Measurements from ENCODE around the gene RIN3. TPM values are rescaled to one million over a fixed set of nuclear protein-coding genes. Genes with fewer than 3 reads are reported as not detected.

RIN3 gene
- total RNA-seq, 1 donor from 2014 or later, result under 0.01 TPM

- FAIRE-seq (no peak), DNase-seq (ENCODE audit: low spot score in 2 of 2) (no peak)
Measured at GRCh38 chr14:92615451-92615850, 101.9 kb downstream of the RIN3 start.

- DNase-seq (ENCODE audit: low spot score in 2 of 2) (no peak), FAIRE-seq (no peak)
Measured at GRCh38 chr14:92616178-92616577, 102.6 kb downstream of the RIN3 start.

GRCh38 chr14:92617581-92617980 is 104.0 kb downstream of the RIN3 start:
- DNase-seq (ENCODE audit: low spot score in 2 of 2) (no peak), FAIRE-seq (no peak)

- DNase-seq (ENCODE audit: low spot score in 2 of 2) (no peak), FAIRE-seq (no peak)
Measured at GRCh38 chr14:92619671-92620456, 106.3 kb downstream of the RIN3 start.

- DNase-seq (ENCODE audit: low spot score in 2 of 2), result no peak
- FAIRE-seq, result no peak
Measured at GRCh38 chr14:92622311-92622710, 108.7 kb downstream of the RIN3 start.

GRCh38 chr14:92624764-92625163 is 111.2 kb downstream of the RIN3 start:
- DNase-seq (ENCODE audit: low spot score in 2 of 2), result no peak
- no peak for FAIRE-seq

GRCh38 chr14:92625213-92625612 is 111.6 kb downstream of the RIN3 start:
- no peak for FAIRE-seq

GRCh38 chr14:92626041-92626440 is 112.5 kb downstream of the RIN3 start:
- no peak for FAIRE-seq

More at GRCh38 chr14:92625213-92625612, 111.6 kb downstream of the RIN3 start:
- no peak for DNase-seq (ENCODE audit: low spot score in 2 of 2)

GRCh38 chr14:92627707-92628215 is 114.2 kb downstream of the RIN3 start:
- DNase-seq (ENCODE audit: low spot score in 2 of 2) (no peak), FAIRE-seq (no peak)

More at GRCh38 chr14:92626041-92626440, 112.5 kb downstream of the RIN3 start:
- DNase-seq (ENCODE audit: low spot score in 2 of 2), result no peak

GRCh38 chr14:92628636-92629035 is 115.1 kb downstream of the RIN3 start:
- FAIRE-seq (no peak), DNase-seq (ENCODE audit: low spot score in 2 of 2) (no peak)

- no peak for DNase-seq (ENCODE audit: low spot score in 2 of 2)
- no peak for FAIRE-seq
Measured at GRCh38 chr14:92630367-92630766, 116.8 kb downstream of the RIN3 start.

GRCh38 chr14:92631098-92631497 is 117.5 kb downstream of the RIN3 start:
- FAIRE-seq (no peak), DNase-seq (ENCODE audit: low spot score in 2 of 2) (no peak)

GRCh38 chr14:92632546-92633273 is 119.1 kb downstream of the RIN3 start:
- DNase-seq (ENCODE audit: low spot score in 2 of 2) (no peak), FAIRE-seq (no peak)

- FAIRE-seq (no peak), DNase-seq (ENCODE audit: low spot score in 2 of 2) (no peak)
Measured at GRCh38 chr14:92633274-92633616, 119.7 kb downstream of the RIN3 start.

- FAIRE-seq, result no peak
Measured at GRCh38 chr14:92633724-92634123, 120.1 kb downstream of the RIN3 start.

GRCh38 chr14:92635031-92635430 is 121.5 kb downstream of the RIN3 start:
- FAIRE-seq, result no peak
- no peak for DNase-seq (ENCODE audit: low spot score in 2 of 2)

More at GRCh38 chr14:92633724-92634123, 120.1 kb downstream of the RIN3 start:
- no peak for DNase-seq (ENCODE audit: low spot score in 2 of 2)

GRCh38 chr14:92635896-92636295 is 122.3 kb downstream of the RIN3 start:
- DNase-seq (ENCODE audit: low spot score in 2 of 2) (no peak), FAIRE-seq (no peak)

GRCh38 chr14:92637228-92637627 is 123.6 kb downstream of the RIN3 start:
- DNase-seq (ENCODE audit: low spot score in 2 of 2) (no peak), FAIRE-seq (no peak)

- FAIRE-seq, result no peak
- no peak for DNase-seq (ENCODE audit: low spot score in 2 of 2)
Measured at GRCh38 chr14:92637864-92638263, 124.3 kb downstream of the RIN3 start.

- FAIRE-seq, result no peak
- DNase-seq (ENCODE audit: low spot score in 2 of 2), result no peak
Measured at GRCh38 chr14:92638266-92638665, 124.7 kb downstream of the RIN3 start.

- FAIRE-seq (no peak), DNase-seq (ENCODE audit: low spot score in 2 of 2) (no peak)
Measured at GRCh38 chr14:92638904-92639303, 125.3 kb downstream of the RIN3 start.
